Activated CD8-positive, alpha-beta memory T cell treated with anti-CD3 and anti-CD28 coated beads, Interleukin-2, amount 50 U/mL, for 4 hours (primary cell): ENCODE data around the gene SLC16A2.
"Not testable (repeated sequence)": the region's sequence is repeated elsewhere in the genome, so short reads cannot be mapped to it uniquely, and the experiment has no call there.

Experiments used
- DNase-seq: peaks from one replicate; pipeline ENCODE4 v3.0.0-alpha.2; 2020

SLC16A2 gene

DNA sequence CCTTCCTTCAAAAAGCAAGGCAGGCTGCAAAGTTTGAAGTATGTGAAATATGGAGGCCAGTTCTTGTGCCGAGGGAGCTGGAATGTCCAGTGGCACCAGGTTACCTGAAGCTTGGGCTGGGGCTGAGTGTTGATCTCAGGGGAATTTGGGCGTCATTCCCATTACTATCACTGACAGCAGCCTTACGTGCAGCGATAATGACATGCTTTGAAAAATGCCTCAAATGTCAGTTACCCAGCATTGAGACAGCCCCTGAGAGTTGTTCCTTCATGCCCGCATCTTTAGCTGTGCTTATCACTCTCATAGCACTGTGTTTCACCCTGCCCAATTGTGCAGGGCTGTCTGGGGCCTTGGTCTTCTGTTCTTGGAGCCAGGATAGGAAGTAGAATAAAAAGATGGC lies 27.4 kb downstream of the SLC16A2 start:
- no peak for DNase-seq

DNA sequence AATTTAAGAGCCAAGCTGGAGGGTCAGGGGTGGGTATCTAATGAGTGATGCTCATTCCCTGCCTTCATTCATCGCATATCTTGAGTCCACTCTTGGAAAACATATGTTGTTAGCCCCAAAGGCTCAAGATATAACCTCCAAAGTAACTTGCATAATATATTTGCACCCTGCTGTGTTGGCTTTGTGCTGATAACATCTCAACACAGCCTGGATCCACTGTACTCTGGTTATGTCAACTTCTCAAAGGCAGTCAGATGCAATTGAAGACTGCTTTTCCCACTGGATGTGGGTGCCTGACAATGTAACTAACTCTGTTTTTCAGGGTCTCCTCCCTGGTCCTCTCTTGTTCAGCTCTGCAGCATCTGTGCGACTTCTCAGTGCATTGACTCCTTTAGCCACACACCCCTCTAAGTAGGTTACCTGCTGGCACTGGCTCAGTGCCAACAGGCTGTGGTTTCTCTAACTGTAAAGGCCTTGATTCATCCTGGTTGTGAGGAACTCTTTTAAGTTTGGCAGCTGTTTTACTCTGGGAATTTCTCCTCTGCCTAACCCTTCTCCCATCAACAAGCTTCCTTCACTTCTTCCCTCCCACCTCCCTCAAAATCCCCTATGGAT lies 28.1 kb downstream of the SLC16A2 start:
- DNase-seq: peak; percentile 30

DNA sequence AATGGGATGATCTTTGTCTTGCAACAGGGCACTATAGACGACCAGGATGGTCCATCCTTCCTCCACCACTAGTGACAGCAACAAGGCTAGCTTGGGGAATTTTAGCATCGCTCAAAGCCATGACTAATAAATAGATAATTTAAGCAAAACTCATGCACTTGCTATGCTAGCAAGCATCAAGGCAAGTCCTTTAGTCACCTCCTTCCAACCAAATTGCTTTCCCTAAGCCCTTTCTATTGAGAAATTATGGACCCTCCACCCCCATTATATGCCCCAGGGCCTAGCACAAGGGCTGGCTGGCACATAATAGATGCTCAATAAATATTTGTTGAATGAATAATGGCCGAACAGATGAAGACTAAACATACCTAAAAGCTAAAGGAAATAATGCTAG lies 28.6 kb downstream of the SLC16A2 start:
- DNase-seq: no peak

DNA sequence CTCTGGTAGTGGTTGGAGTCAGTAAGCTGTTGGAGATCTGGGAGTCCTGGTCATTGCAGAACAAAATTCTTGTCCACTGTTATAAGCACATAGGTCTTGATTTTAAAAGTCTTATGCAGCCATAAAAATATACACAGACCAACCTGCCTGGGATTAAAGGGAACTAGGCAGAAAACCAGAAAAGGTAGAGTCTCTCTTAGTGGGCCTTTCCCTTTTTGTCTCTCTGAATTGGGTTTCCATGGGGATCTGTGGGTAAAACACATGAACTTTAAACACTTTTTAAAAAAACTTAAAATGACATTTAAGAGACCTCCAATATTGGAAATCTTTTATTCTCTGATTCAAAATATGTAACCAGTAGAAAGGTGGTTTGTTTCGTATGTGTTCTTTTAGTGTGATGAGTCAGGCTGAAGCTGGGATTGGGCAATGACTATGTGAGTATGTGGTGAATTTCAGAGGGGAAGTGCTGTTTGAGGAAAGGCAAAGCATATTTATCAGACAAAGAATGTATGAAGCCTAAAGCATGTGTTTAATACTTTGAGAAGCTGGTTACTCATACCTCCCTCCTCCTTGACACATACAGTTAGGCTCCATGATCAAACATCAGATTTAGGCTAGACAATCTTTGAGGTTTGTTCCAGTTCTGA lies 29.6 kb downstream of the SLC16A2 start:
- DNase-seq: no peak

DNA sequence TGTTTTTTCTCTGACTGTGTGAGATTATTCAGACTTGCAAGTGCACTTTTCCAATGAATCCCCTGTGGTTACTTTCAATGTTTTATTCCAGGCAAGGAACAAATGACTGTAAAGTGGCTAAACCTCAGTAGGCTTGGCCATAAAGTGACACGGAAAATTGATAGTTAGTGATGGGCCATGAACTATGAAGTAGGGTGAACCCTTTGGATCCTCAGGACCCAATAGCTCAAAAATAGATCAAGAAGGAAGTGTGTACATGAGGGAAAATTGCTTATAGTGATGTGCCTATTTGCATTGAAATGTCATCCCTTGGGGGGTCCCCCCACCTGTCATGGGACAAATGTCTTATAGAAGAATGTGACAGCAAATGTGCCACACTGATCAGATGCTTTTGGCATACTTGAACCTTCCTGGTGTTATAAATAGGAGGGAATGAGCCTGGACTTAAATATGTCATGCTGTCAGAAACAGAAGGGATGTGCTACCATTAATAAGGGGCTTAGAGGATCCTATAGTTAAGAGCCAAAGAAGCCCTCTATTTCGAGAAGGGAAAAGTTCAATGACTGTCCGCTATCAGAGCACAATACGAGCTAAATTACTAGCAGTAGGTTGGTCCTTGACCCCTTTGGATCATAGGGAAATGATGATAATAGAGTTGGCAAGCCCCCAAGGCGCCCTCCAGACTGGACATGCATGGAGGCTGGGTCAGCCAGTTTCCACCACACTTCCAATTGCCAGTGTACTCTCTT lies 30.3 kb downstream of the SLC16A2 start:
- no peak for DNase-seq

DNA sequence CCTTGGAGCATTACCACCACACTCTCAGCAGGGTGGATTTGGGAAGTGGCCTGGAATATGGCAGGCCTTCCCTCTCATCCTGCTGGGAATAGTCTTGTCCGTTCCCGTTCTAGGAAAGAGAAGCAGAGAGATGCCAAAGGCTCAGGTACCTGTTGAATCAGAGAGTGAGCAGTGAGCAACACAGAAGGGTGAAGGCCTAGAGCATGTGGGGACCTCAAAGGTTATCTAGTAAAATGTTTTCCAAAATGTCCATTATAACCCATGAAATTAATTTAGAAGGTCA lies 30.8 kb downstream of the SLC16A2 start:
- DNase-seq: no peak

DNA sequence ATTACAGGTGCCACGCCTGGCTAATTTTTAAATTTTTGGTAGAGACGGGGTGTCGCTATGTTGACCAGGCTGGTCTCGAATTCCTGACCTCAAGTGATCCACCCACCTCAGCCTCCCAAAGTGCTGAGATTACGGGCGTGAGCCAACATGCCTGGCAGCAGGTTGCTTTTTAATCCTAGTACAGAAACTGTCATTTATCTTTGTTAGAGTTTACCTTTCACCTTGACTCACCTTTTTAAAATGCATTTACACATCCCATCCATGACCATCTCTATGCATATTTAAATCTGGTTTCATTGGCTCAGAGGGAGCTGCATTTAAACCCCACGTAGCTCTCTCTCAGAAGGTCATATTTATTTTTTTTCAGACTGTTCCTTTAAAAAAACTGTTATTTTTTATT lies 31.9 kb downstream of the SLC16A2 start:
- no peak for DNase-seq

DNA sequence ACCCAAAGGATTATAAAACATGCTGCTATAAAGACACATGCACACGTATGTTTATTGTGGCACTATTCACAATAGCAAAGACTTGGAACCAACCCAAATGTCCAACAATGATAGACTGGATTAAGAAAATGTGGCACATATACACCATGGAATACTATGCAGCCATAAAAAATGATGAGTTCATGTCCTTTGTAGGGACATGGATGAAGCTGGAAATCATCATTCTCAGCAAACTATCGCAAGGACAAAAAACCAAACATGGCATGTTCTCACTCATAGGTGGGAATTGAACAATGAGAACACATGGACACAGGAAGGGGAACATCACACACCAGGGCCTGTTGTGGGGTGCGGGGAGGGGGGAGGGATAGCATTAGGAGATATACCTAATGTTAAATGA lies 32.9 kb downstream of the SLC16A2 start:
- not testable (repeated sequence) for DNase-seq

DNA sequence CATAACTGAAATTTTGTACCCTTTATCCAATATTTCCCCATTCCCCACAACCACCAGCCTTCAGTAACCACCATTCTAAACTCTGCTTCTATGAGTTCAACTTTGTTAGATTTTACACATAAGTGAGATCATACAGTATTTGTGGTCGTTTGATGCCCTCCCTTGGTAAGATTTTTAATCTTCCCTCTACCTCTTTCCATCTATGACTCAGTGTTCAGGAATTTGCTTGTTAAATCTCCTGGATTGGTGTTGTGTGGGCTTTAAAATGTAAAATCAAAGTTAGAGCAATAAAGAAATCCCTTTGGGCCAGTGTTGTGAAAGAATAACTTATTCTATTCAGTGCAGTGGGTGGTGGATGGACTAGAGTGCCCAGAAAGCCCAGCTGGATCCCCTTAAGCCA lies 37.4 kb downstream of the SLC16A2 start:
- DNase-seq: no peak

DNA sequence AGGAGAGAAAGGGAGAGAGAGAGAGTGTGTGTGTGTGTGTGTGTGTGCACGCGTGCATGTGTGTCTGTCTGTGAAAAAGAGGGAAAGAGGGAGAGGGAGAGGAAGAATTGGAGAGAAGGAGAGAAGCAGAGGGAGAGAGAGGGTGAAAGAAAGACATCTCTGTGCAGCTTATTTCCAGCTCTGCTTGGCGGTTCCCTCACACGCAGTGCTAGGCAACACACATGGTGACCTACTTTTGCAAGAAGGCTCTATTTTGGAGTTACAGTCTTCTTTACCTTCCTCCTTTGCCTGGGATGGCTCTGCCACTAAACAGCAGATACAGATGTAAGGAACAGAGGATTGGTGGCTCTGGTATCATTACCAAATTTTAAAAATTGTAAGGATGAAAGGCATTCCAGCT lies 40.1 kb downstream of the SLC16A2 start:
- DNase-seq: no peak

DNA sequence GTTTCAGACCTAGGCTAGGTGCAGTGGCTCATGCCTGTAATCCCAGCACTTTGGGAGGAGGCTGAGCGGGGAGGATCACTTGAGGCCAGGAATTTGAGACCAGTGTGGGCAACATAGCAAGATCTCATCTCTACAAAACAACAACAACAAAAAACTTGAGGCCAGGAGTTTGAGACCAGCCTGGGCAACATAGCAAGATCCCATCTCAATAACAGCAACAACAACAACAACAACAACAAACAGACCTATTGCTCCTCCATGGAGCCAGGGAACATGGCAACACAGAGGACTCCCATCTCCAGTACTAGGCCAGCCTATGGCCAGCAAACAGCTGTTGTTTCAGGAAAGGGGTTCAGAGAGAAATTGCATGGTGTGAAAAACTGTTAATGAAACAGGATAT lies 43.4 kb downstream of the SLC16A2 start:
- DNase-seq: no peak

DNA sequence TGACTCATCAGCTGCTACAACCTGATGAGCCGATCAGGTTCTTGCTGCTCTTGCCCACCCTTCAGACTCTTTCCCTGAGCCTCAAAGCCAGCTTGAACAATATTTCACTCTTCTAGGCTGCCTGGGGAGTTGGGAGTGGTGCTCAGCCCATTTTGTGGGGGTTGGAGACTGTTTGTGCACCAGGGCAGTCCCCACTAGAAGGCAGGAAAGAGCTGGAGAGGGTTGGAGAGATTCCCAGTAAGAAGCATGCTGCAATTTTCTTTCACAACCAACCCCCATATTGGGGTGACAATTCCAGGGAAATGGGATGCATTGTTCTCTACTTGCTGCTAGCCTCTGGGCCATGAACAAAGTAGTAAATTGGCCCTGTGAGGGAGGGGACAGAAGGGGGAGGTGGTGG lies 44.1 kb downstream of the SLC16A2 start:
- DNase-seq: no peak

DNA sequence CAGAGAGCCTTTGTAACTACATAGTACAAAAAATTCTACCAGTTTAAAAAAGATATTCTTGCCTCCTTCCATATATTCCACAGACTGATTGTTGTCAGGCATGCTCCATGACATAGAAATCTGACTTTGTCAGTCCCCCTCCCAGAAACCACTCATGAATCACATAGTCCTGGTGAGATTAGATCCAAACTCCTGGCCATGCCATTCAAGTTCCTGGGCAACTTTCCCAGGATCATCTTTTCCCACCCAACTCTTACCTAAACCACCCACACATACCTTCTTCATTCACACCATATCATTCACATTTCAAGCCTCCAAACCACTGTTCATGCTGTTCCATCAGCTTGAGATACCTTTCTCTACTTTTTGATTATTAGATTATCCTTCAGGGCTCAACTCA lies 46.4 kb downstream of the SLC16A2 start:
- DNase-seq: no peak

DNA sequence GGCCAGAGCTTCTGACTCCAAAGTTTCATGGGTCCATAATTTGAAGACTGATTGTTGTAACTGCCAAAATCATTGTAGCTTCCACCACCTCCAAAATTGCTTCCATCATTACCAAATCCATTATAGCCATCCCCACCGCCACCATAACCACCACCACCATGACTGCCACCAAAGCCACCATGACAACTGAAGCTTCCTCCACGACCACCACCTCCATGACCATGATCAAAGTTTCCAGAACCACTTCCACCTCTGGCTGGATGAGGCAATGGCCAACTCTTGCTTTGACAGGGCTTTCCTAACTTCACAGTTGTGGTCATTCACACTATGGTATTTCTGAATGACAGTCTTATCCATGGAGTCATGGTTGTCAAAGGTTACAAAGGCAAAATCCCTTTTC lies 51.8 kb downstream of the SLC16A2 start:
- DNase-seq: not testable (repeated sequence)

DNA sequence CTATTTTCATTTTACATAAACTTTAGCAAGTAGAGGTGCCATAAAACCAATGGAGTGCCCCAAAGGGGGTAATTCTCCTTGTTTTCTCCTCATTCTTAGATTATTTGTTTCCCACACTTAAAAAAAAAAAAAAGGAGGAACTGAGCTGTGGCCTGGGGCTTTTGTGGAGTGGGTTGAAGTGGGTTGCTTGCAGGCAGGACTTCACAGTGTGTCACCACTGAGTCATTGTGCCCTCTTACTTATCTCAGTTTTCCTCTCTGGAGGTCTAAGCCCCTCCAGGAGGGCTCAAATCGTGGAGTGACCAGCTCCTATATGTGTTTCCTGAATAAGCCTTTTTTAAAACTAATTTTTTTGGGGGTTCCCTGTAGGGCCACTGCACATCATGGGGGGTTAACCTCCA lies 69.0 kb downstream of the SLC16A2 start:
- DNase-seq: no peak

DNA sequence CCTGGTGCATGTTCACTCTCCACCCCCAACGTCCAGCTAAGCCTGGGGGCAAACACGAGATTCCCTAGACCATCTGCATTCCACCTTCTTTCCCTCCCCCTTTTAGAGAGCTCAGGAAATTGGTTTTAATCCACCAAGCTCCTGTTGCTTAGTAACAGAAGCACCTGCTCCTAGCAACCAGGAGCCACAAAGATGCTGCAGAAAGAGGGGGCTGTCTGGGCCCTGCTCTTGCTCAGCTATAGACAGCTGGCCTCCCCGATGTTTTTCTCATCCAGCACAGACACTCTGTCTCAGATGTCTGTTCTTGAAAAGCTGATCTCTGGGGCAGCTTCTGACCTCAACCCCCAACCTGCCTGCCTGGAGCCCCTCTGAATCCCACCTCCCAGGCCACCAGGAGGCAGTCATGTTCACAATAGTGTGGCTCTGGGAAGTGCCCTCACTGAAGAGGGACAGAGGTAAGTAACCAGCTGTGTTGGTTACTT lies 71.5 kb downstream of the SLC16A2 start:
- peak; percentile 23 for DNase-seq

DNA sequence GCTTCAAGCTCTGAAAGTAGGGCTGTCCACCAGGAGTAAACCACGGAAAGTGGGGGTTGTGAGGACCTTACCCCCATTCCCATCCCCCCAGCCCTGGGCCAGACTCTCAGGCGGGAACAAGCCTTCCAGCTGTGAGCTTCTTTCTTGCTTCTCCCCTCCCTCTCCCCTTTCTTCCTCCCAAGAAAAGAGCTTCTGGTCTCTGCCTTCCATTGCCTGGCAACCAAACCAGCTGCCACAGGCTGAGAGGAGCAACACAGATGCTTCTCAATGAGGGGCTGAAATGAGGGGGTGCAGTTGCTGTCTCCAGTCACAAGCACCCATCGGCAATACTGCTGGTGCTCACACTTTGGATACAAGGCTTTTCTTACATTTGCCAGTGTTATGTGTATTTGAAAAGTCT lies 72.5 kb downstream of the SLC16A2 start:
- no peak for DNase-seq

DNA sequence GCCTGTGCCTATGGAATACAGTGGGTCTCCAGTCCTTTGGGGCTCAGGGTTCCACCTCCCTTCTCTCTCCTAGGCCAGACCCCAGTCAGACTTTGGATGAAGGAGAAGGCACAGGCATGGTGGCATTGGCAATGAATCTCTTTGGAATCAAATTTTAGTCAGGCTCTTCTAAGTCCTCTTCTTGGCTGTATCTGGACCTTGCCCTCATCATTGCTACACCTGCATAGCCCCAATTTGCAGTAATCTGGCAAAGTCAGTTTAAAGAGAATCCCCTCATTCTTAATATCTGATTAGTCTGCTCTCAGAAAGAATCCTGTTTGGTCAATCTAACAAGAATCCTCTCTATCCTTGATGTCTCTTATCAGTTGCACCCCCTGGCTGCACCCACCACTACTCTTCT lies 77.6 kb downstream of the SLC16A2 start:
- no peak for DNase-seq

DNA sequence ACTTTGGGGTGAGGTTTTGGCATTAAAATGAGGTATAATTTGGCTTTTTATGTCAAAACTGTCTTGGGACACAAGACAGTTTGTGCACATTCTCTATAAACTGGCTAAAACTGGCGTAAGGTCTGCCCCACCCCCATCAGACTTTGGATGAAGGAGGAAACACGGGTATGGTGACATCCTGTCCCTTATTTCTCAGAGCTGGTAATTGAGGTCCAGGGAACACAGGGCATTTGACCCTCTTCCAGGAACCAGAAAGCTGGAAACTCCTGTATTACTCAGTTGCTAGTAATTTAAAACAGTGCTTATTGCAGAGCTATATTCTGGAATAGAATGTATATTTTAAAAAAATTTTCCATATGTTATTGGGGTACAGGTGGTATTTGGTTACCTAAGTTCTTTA lies 78.8 kb downstream of the SLC16A2 start:
- no peak for DNase-seq

DNA sequence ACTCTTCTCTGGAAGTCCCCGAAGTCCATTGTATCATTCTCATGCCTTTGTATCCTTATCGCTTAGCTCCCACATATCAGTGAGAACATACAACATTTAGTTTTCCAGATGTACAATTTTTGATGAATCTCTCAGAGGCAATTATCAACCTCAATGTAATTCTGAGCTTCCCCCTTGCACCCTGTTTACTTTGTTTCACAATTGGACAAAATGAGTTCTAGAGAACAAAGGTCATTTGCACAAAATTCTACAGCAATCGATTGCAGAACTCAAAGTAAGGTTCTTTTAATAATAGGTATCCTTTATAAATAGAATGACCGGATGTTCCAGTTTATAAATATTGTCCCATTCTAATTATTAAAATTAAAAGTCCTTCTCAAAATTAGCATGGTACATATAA lies 79.3 kb downstream of the SLC16A2 start:
- no peak for DNase-seq

DNA sequence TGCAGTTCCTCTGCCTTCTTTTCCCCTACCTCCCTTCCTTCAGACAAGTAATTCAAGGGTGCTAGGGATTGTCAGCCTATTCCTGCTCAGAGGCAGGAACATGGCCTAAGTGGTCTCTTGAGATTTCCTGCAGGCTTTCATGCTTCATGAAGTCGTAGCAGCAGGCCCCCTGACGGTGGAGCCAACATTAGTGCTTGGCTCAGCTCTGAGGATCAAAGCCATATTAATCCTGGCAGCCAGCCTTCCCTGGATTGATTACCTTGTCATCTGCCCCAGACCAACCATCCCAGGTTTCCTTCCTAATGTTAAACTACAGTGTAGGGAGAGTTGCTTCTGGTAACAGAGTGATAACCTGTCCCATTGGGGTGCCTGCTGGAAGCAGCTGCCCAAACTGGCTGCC lies 84.1 kb downstream of the SLC16A2 start:
- DNase-seq: no peak

DNA sequence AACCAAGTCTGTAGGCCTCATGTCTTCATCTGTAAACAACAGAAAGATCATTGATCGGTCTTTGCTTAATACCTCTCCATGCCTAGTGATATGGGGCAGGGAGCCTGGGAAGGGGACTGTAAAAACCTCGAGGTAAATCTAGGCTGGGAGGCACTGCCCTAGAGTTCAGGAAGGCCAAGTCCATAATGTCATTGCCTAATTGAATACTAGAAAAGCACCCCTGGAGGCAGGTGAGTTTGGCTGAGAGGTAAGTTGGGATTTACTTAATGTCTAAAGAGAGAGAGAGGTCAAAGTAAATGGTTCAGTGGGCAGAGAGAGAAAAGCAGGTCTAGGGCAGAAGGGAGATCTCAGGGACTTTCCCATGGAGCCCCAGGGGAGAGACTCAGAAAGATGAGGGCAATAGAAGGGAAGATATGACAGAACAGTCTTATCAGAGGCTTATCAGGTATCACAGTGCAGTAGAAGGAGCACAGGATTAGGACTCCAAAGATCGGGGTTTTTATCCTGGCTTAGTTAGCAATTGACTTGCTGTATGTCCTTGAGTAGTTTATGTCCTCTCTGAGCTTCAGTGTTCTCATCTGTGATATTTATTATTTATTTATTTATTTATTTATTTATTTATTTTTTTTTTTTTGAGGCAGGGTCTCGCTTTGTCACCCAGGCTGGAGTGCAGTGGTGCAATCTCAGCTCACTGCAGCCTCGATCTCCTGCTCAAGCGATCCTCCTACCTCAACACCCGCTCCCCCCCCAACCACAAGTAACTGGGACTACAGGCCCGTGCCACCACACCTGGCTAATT lies 85.2 kb downstream of the SLC16A2 start:
- DNase-seq: no peak

DNA sequence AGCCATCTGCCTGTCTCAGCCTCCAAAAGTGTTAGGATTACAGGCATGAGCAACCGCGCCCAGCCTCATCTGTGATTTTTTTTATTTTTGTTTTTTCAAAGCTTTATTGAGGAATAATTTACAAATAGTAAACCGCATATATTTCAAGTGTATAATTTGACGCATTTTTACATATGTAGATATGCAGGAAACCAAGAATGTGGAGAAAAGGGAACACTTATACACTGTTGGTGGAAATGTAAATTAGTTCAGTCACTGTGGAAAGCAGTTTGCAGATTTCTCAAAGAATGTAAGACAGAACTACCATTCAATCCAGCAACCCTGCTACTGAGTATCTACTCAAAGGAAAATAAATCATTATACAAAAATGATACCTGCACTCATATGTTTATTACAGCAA lies 85.9 kb downstream of the SLC16A2 start:
- no peak for DNase-seq

DNA sequence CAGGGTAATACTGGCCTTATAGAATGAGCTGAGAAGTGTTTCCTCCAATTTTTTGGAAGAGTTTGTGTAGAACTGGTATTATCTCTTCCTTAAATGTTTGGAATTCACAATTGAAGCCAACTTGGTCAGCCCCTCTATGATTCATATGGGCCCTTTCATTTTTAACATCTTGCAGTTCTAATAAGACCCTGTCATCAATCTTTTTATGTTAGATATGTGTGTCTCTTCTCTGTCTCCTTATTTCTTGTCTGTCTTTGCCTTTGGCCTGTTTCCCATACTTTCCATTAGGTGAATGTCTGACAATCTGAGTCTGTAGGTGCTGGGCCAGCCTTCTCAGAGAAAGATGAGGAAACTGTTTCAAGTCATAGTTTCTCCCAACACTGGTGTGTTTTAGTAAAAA lies 88.7 kb downstream of the SLC16A2 start:
- no peak for DNase-seq
